GM12892 (cell line): Measurements from ENCODE around the gene LARGE2.

Experiments
- POLR2A ChIP-seq: IDR thresholded peaks from 2 replicates; pipeline ENCODE4 v1.6.1; 2011; ENCODE audit warnings: low read depth, low read length, control low read depth
- POLR2AphosphoS5 ChIP-seq: IDR thresholded peaks from 2 replicates; pipeline ENCODE4 v1.6.1; 2011; ENCODE audit warnings: low read depth, low read length, control low read depth

DNA sequence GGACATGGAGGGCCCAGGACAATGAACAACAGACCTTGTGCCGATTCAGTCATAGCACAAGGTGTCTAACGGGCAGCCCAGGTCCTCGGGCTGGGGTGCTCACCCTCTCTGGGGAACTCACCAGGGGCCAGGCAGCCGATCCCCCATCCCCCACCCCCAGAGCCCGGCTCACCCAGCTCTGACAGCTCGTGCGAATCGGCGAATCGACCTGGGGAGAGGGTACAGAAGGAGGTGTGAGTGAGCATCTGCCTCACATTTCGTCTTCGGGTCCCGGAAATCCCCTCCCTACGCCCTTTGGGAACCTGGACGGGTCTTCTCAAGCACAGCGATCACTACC, 5.2 kb upstream of the LARGE2 start:
- TF ChIP-seq POLR2AphosphoS5 (no peak), POLR2A (no peak)
